BJ (cell line): Measurements from ENCODE around the gene ACOT9. TPM values are rescaled to one million over a fixed set of nuclear protein-coding genes. Genes with fewer than 3 reads are reported as not detected.

Source experiments
- CTCF ChIA-PET: fragments of 350-600 bp; formaldehyde crosslinking; extraction: SDS; loops from one replicate; lab custom pipeline; 2021; ENCODE audit warnings: antibody characterized with exemption, inconsistent platforms; lab: Yijun Ruan, JAX
- POLR2A ChIA-PET: fragments of 300-600 bp; sonication (Branson Sonifier 250); formaldehyde crosslinking; extraction: SDS; loops from one replicate; lab custom pipeline; 2021; ENCODE audit warnings: antibody characterized with exemption; lab: Charles Lee
- DNase-seq: peaks from one replicate; pipeline ENCODE4 v3.0.0-alpha.2; 2011; ENCODE audit warnings: low read depth
- H3K27me3 ChIP-seq: 2 replicates; pipeline ENCODE4 v1.6.0; 2011; ENCODE audit warnings: low read length; ENCODE audit not compliant: control insufficient read depth, insufficient read depth
- H3K36me3 ChIP-seq: 2 replicates; pipeline ENCODE4 v1.5.1; 2011; ENCODE audit warnings: low read length; ENCODE audit not compliant: control insufficient read depth, insufficient read depth
- H3K4me3 ChIP-seq: 2 replicates; pipeline ENCODE4 v1.5.1; 2011; ENCODE audit warnings: low read depth, mild to moderate bottlenecking, control low read depth, low read length
- polyA plus RNA-seq: library from polyadenylated mRNA; depleted of rRNA; stranded (reverse); fragments of >200 nt; gene quantifications from 2 replicates; pipeline ENCODE4 v1.2.3, GENCODE V29; 2011
- TF ChIP-seq, protein P1 (sequence below): IDR thresholded peaks from 2 replicates; pipeline ENCODE4 v1.5.1; 2011; ENCODE audit warnings: low read depth, mild to moderate bottlenecking, control low read depth, inconsistent platforms, low read length, moderate library complexity; ENCODE audit not compliant: insufficient read depth

Gene ACOT9
- polyA plus RNA-seq, 1 experiment, result 27.7 TPM

DNA sequence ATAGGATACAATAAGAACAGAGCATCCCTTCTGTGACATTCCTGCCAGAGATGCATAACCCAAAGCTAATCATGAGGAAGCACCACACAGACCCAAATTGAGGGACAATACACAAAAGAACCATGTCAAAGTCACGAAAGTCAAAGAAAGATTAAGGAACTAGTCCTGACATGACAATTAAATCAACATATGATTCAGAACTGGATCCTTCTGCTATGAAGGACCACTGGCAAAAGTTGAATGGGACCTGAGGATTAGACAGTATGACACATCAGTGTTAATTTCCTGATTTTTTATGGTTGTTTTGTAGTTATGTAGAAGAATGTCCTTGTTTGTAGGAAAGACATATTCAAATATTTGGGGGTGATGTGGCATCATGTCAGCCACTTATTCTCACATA lies 13.9 kb downstream of the ACOT9 start:
- Histone ChIP-seq H3K27me3 (no peaks in the 10 kb centered on the region), H3K36me3 (no peaks in the 10 kb centered on the region; the same call in 1 of the 2 replicates), H3K4me3 (no peak overlapping the region)
- DNase-seq, result no peak
- CTCF ChIA-PET, result interaction anchor here (1.0 kb wide), 1 partner anchor 173 kb away, joined by 3 read pairs; no protein-coding TSS in a partner anchor
- TF ChIP-seq, protein P1, sequence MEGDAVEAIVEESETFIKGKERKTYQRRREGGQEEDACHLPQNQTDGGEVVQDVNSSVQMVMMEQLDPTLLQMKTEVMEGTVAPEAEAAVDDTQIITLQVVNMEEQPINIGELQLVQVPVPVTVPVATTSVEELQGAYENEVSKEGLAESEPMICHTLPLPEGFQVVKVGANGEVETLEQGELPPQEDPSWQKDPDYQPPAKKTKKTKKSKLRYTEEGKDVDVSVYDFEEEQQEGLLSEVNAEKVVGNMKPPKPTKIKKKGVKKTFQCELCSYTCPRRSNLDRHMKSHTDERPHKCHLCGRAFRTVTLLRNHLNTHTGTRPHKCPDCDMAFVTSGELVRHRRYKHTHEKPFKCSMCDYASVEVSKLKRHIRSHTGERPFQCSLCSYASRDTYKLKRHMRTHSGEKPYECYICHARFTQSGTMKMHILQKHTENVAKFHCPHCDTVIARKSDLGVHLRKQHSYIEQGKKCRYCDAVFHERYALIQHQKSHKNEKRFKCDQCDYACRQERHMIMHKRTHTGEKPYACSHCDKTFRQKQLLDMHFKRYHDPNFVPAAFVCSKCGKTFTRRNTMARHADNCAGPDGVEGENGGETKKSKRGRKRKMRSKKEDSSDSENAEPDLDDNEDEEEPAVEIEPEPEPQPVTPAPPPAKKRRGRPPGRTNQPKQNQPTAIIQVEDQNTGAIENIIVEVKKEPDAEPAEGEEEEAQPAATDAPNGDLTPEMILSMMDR, result no peak
- POLR2A ChIA-PET, result no interaction called here

DNA sequence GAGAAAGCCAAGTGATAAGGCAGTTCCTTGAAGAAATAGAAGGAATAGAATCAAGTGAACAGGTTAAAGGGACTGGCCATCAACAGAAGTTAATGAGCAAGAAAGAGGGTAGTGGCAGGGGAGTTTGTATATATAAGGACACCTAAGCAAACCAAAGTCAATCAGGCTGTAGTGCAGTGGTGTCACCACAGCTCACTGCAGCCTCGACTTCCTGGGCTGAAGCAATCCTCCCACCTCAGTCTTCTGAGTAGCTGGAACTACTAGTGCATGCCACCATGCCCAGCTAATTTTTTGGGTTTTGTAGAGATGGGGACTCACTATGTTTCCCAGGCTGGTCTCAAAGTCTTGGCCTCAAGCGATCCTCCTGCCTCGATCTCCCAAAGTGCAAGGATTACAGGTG lies 15.9 kb downstream of the ACOT9 start:
- Histone ChIP-seq H3K36me3 (no peaks in the 10 kb centered on the region; the same call in 1 of the 2 replicates), H3K4me3 (no peak overlapping the region), H3K27me3 (no peaks in the 10 kb centered on the region)
- TF ChIP-seq, protein P1, result no peak
- CTCF ChIA-PET, result interaction anchor here (1.4 kb wide), 1 partner anchor 33 kb away, joined by 3 read pairs; no protein-coding TSS in a partner anchor
- DNase-seq, result no peak
- POLR2A ChIA-PET, result no interaction called here

DNA sequence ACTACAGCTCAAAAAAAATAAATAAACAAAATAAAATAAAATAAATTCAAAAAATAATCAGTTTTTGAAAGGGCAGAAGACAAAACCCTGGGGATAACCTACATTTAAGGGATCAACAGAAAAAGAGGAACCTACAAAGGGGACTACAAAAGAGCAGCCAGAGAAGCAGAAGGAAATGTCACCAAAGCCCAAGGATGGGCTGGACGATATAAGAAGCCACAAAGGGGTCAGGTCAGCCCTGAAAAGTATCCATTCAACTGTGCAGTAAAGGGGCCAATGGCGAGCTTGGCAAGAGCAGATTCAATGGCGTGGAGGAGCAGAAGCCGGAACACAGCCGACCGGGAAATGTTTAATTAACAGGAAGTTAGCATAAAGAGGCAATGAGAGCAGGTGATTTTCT lies 16.9 kb downstream of the ACOT9 start:
- TF ChIP-seq, protein P1, result no peak
- POLR2A ChIA-PET, result no interaction called here
- H3K4me3 ChIP-seq, result no peak overlapping the region
- H3K27me3 ChIP-seq, result no peaks in the 10 kb centered on the region
- no peaks in the 10 kb centered on the region; the same call in 1 of the 2 replicates for H3K36me3 ChIP-seq
- CTCF ChIA-PET, result interaction anchor here (2.0 kb wide), 1 partner anchor 177 kb away, joined by 6 read pairs; no protein-coding TSS in a partner anchor
- DNase-seq, result no peak

DNA sequence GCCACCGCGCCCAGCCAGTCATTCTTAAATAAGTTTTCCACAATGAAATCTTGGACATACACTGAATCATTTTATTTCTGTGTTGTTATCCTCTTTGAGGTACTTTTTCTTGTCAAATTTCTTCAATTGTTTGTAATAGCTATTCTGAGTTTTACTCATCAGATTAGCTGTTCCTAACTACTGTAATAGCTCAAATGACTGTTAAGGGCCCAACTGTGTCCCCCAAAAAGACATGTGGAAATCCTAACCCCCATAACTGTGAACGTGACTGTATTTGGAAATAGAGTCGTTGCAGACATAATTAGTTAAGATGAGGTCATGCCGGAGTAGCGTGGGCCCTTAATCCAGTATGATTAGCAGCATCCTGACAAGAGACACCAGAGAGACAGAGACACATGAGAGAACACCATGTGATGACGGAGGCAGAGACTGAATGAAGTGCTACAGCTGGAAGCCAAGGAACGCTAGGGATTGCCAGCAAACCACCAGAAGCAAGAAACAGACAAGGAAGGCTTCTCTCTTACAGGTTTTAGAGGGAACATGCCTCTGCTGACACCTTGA lies 22.9 kb downstream of the ACOT9 start:
- H3K4me3 ChIP-seq, result no peak overlapping the region
- H3K36me3 ChIP-seq, result peaks cover 1% of the 10 kb centered on the region; the same call in 1 of the 2 replicates
- DNase-seq, result no peak
- ChIA-PET CTCF (no interaction called here), POLR2A (no interaction called here)
- TF ChIP-seq, protein P1, result no peak
- H3K27me3 ChIP-seq, result no peaks in the 10 kb centered on the region

DNA sequence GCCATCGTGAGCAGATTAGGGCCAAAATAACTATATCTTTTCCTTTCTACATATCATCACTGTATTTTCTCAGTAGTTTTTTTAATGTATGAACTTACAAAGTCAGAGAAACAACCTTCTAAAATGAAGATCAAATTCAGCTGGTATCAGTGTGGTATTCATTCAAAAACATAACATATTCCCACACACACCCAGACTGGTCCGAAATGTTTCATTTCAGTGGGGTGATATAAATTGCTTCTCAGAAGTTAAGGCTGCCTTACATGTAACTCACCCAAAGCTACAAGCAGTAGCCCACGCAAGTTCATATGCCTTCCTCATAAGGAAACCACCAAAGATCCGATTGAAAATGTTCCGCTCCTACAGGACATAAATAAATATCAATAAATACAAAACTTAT lies 37.8 kb downstream of the ACOT9 start:
- DNase-seq, result no peak

More for the DNA sequence above, 37.8 kb downstream of the ACOT9 start:
- TF ChIP-seq, protein P1, result no peak
- Histone ChIP-seq H3K27me3 (no peaks in the 10 kb centered on the region), H3K4me3 (no peak overlapping the region), H3K36me3 (peaks cover 3% of the 10 kb centered on the region)
- ChIA-PET CTCF (no interaction called here), POLR2A (no interaction called here)
